COLO668 (cell line): ENCODE results near the gene ANKH.

ENCODE experiments used
- DNase-seq: peaks from one replicate; lab custom pipeline; 2025; ENCODE audit not compliant: unreplicated experiment; lab: John Stamatoyannopoulos, UW

The ANKH gene

DNA sequence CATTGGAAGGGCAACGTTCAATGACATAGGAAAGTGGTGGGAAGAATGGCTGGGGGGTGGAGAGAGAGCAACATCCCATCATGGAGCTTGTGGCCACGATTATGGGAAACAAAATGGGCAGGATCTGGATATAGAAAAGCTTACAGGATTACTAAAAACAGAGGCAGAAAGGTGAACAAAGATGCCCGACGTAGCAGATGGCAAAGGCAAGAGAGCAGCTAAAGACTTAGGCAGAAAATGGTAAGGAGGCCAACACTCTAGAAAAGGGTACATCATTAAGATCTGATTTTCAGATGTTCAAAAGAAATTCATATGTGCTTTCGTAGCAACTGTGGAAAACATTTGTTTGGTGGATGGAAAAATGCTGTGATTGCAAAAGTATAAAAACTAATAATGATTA, 104.5 kb downstream of the ANKH start:
- no peak for DNase-seq

DNA sequence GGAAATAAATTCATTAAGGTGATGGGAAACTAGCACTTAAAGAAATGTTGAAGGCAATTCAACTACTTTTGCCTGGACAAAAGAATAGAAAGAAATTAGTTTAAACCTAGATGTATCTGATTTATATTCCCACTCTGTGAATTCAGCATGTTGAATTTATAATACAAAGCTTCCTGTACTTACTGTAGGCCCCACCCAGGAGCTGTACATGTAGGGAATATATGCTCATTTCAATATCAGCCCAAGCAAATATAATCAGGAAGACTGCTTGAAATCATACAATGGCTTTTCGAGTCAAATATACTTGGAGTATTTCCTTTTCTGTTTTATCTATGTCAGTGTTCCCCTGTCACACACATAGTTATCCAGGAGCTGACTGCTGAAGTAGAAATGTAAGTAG, 105.0 kb downstream of the ANKH start:
- no peak for DNase-seq

DNA sequence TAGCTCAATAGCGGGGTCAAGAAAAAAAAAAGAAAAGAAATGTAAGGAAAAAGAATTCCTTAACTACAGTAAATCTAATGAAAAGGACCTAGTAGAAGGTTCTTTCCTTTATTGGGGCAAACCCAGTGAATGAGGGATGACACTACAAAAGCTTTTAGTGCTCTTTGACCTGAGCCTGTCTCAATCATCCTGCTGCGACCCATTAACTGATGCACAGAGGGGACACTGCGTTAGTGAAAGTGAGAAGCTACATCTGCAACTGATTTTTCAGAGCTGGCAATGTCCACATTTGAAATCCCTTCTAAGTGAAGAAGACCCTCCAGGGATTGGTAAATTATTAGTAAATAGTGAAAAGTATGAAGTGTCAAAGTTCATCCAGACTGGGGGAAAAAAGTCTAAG, 106.0 kb downstream of the ANKH start:
- DNase-seq: no peak

- no peak for DNase-seq
These were observed 108.9 kb downstream of the ANKH start for GRCh38 chr5:14762549-14763216.

GRCh38 chr5:14760548-14761002, 111.0 kb downstream of the ANKH start:
- no peak for DNase-seq

DNA sequence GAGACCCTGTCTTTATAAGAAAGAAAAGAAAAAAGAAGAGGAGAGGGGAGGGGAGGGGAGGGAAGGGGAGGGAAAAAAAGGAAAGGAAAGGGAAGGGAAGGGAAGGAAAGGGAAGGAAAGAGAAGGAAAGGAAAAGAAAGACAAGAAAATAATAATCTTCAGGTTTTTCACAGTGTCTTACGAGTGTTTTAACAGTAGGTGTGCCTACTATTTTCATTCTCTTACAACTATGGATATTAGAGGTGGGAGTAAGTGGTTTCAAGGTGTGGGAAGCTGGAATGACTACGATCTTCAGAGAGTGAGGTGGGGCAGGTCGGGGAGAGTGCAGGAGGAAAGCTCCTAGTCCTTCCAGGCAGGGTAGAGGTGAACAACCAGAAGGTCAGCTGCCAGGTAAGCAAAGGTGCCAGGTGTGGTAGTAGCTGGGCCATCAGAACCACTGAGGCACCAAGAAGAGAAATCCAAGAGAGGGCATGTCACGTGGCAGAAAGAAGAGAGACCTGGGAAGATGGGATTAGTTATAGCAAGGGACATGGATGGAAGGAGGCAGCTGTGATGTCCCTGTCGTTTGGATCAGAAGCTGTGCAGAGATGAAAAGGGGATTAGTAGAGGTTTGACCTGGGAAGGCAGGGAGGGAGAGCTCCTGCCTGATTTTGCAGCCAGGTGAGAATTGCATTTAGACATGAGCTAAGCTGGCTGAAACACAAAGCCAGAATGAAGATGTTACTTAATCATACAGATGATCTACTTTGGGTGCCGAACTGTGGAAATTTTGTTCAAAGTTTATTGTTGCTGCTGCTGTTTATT, 111.6 kb downstream of the ANKH start:
- no peak for DNase-seq

DNA sequence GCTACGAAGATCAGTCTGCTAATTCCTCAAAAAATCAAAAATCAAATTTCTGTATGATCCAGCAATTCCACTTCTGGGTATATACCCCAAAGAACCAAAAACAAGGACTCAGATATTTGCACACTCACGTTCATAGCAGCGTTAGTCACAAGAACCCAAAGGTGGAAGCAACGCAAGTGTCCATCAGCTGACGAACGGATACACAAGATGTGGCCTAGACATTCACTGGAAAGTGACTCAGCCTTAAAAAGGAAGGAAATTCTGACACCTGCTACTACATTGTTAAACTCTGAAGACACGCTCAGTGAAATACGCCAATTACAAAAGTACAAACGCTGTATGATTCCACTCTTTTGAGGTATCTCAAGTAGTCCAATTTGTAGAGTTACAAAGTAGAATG, 113.7 kb downstream of the ANKH start:
- DNase-seq: no peak

GRCh38 chr5:14756478-14756877, 115.1 kb downstream of the ANKH start:
- DNase-seq: peak; percentile 45

DNA sequence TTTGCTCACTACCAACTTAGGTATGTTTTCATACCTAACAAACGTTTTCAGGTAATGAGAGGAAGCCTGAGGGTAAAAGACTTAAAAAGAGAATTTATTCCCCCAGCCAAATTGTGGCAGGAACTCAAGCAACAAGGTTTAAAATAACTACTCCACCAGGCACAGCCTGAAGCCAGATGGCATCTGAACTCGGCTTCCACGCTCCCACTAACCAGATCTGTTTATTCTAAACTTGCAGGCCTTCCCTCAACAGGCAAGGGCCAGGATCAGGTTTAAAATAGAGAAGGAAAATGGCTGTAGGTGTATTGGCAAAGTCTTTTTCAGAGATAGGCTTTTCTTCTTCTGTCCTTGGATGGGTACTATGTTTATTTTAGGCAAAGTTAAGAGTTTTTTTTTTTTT, 117.6 kb downstream of the ANKH start:
- no peak for DNase-seq

- no peak for DNase-seq
These were observed 118.3 kb downstream of the ANKH start for GRCh38 chr5:14753292-14753691.

GRCh38 chr5:14752497-14753071, 119.0 kb downstream of the ANKH start:
- no peak for DNase-seq

- no peak for DNase-seq
These were observed 120.9 kb downstream of the ANKH start for GRCh38 chr5:14750712-14751111.

- DNase-seq: no peak
These were observed 121.9 kb downstream of the ANKH start for GRCh38 chr5:14749579-14750101.

DNA sequence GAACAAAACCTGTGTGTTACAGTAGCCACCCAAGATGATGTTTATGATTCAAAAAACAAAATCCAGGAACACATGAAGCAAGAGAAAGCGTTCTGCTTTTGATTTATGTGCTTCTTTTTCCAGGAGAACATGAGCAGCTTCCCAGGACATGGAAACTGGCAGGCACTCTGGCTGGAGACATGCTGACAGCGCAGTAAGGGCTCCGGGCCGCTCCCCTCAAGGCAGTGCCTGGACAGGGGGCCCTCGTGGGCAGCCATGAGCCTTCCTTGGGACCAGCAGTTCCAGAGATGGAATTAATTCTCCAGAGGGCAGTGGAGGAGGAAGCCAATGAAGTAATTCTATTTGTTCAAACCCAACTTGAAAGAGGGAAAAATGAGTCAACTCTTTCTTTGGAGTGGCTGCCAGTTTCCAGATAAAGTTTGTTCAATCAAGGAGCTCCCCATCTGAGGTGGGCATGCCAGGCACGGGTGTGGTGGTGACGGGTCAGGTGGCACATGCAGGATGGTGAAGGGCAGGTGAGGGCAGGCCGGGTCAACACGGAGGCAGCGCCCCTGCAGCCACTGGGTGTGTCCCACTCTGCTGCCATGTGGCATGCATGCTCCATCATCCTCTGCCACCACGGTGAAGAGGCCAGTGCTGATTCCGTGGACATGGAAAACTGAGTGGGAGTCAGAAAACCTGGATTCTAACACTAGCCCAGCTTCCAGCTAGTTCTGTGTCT, 123.2 kb downstream of the ANKH start:
- DNase-seq: no peak

GRCh38 chr5:14745753-14746152, 125.8 kb downstream of the ANKH start:
- no peak for DNase-seq

DNA sequence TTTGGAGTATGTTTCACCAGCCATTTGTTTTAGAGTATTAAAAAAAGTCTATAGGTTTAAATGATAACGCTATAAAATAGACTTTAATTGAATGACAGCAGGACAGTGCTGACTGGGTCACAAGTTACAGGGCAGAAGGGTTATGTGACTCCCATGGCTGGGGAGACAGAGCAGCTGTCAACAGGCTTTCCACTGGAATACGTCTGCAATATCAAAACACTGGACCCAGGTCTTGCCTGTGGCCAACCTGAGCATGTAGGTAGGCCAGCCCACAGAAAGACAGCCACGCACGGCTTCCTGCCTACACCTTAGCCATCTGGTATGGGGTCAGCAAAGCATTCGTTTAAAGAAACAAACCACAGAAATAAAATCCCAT, 126.4 kb downstream of the ANKH start:
- no peak for DNase-seq

DNA sequence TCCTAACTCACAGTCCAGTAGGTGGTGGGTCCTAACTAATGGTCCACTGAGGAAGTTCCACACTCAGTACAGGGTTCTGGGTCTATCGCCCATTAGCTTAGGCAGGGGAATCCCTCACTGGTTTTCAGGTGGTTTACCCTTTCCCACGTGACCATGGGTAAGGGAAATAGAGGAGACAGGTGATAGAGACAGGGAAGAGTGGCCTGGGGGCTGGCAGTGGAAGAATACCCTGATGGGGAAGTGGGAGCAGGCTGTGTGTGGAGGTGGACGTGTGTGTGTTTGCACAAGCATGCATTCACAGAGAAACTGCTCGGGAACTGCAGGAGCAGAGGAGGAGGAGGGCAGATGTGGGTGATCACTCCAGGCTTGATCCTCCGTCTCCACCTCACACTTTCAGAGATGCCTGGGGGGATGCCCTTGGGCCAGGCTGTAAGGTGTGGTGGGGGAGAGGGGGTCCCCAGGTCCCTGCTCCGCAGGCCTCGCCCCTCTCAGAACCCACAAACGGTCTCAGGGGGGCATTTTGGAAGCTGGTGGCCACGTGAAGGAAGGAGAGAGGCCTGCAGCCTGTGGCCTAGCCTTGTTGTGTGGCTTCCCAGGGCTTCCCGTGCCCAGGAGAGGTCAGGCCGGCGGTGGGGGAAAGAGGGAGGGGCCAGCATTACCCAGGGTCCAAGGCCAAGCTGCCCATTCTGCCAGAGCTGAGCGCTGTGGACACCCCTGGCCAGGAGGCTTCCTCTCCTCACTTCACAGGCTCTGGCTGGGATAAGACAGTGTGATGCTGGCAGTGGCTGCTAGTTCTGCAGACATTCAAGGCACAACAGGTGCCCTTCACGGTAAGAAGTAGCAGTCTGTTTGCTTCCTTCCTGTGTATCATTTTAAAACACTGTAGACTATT, 127.0 kb downstream of the ANKH start:
- DNase-seq: no peak

DNA sequence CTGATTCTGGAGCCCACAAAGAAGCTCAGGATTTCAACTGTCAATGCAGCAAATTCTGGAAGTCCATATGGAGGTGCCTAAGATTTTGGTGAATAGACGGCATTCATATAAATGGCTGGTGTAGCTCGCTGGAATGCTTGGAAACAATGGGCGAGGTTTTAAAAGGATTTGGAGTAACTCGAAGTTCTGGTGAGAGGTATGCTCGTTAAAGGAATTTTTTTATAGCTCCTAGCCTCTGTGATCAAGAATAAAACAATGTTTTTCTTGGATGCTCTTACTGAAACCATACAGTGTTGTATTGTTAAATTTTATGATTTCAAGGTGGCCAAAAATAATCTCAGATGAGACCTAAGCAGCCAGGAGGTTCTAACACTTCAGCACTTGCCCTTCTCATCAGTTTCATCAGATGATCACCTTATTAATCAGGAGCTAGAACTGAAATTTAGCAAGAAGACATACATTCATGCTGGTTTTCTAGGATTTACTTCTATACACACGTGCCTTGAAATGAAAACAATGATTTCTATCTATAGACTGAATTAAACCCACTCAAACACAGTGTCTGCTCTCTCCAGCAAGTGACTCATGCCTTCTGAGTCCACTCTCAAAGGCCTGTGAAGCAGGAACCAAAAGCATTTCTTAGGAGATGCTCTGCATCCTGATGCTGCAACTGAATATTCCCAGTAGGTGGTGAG, 127.8 kb downstream of the ANKH start:
- no peak for DNase-seq

- peak; percentile 81 for DNase-seq
These were observed 129.1 kb downstream of the ANKH start for GRCh38 chr5:14742498-14742897.
